Stimulated activated CD4-positive, alpha-beta T cell treated with anti-CD3 and anti-CD28 coated beads, Interleukin-1b, Interleukin-23, amount 100 ng/mL, for 4 hours (primary cell): ENCODE measurements around the gene RAB4A.

Experiments
- DNase-seq, 2 donors: peaks; one replicate each; pipeline ENCODE4 v3.0.0-alpha.2; 2020; ENCODE audit warnings: low read depth in 2 of 2

Gene RAB4A

GRCh38 chr1:229244091-229244490, 26.8 kb upstream of the RAB4A start:
- DNase-seq, result no peak

GRCh38 chr1:229247871-229248270, 23.0 kb upstream of the RAB4A start:
- DNase-seq, result no peak

- DNase-seq, result no peak
Observed at GRCh38 chr1:229248821-229249817, 21.8 kb upstream of the RAB4A start.

GRCh38 chr1:229249854-229250644, 20.9 kb upstream of the RAB4A start:
- DNase-seq, result no peak

- no peak for DNase-seq
Observed at GRCh38 chr1:229251185-229251584, 19.7 kb upstream of the RAB4A start.

- DNase-seq, result no peak
Observed at GRCh38 chr1:229252228-229252984, 18.5 kb upstream of the RAB4A start.

- DNase-seq, result no peak
Observed at GRCh38 chr1:229253151-229253974, 17.5 kb upstream of the RAB4A start.

GRCh38 chr1:229254910-229255541, 15.9 kb upstream of the RAB4A start:
- DNase-seq, result no peak

- peak; percentile 28 to 62 for DNase-seq
Observed at GRCh38 chr1:229258031-229258756, 12.7 kb upstream of the RAB4A start.

- no peak for DNase-seq
Observed at GRCh38 chr1:229258757-229259060, 12.2 kb upstream of the RAB4A start.

- no peak for DNase-seq
Observed at GRCh38 chr1:229260297-229260696, 10.6 kb upstream of the RAB4A start.

- no peak for DNase-seq
Observed at GRCh38 chr1:229262239-229262638, 8.7 kb upstream of the RAB4A start.

GRCh38 chr1:229263254-229263653, 7.7 kb upstream of the RAB4A start:
- DNase-seq, result no peak

- DNase-seq, result no peak
Observed at GRCh38 chr1:229264068-229264467, 6.8 kb upstream of the RAB4A start.

GRCh38 chr1:229264487-229264886, 6.4 kb upstream of the RAB4A start:
- DNase-seq, result no peak

- DNase-seq, result no peak
Observed at GRCh38 chr1:229266274-229266673, 4.6 kb upstream of the RAB4A start.

GRCh38 chr1:229266832-229267500, 3.9 kb upstream of the RAB4A start:
- no peak for DNase-seq

- DNase-seq, result no peak
Observed at GRCh38 chr1:229268505-229268904, 2.4 kb upstream of the RAB4A start.

- DNase-seq, result peak; percentile 37
Observed at GRCh38 chr1:229271448-229272159, 693 bp downstream of the RAB4A start.
